HepG2 (cell line): ENCODE measurements around the gene MYO19. TPM values are rescaled to one million over a fixed set of nuclear protein-coding genes. Genes with fewer than 3 reads are reported as not detected.

ENCODE experiments used
- CBX5 ChIP-seq: sonication (generic); formaldehyde crosslinking; IDR thresholded peaks from 2 replicates; pipeline ENCODE4 v1.4.0; 2020; ENCODE audit warnings: missing genetic modification reagents, borderline replicate concordance
- CREB1 ChIP-seq, 2 experiments: fragments of 450-650 bp in 1 of 2; IDR thresholded peaks; 2 replicates each; pipeline ENCODE4 v1.6.1; 2016 to 2017; ENCODE audit warnings: control low read depth in 1 of 2, mild to moderate bottlenecking in 1 of 2, missing compliant biosample characterization in 1 of 2, missing genetic modification characterization in 1 of 2
- DDIT3 ChIP-seq: sonication (generic); formaldehyde crosslinking; IDR thresholded peaks from 2 replicates; pipeline ENCODE4 v1.4.0; 2020; ENCODE audit warnings: mild to moderate bottlenecking, missing genetic modification reagents
- EZH2 ChIP-seq: conservative IDR thresholded peaks from 2 replicates; pipeline ENCODE4 v1.6.1; 2012; ENCODE audit warnings: mild to moderate bottlenecking, low read depth, low read length, moderate library complexity
- GPN1 ChIP-seq: sonication (generic); formaldehyde crosslinking; IDR thresholded peaks from 2 replicates; pipeline ENCODE4 v1.5.1; 2020; ENCODE audit warnings: missing genetic modification reagents, borderline replicate concordance
- HDAC2 ChIP-seq: sonication (generic); formaldehyde crosslinking; IDR thresholded peaks from 2 replicates; pipeline ENCODE4 v1.4.0; 2020; ENCODE audit warnings: missing genetic modification reagents
- KLF11 ChIP-seq: IDR thresholded peaks from 2 replicates; pipeline ENCODE4 v1.6.1; 2016; ENCODE audit warnings: missing compliant biosample characterization
- LBX2 ChIP-seq: sonication (generic); formaldehyde crosslinking; IDR thresholded peaks from 2 replicates; pipeline ENCODE4 v1.5.0; 2020; ENCODE audit warnings: missing genetic modification reagents, mild to moderate bottlenecking, borderline replicate concordance
- NFYB ChIP-seq: sonication (generic); formaldehyde crosslinking; IDR thresholded peaks from 2 replicates; pipeline ENCODE4 v1.4.0; 2020; ENCODE audit warnings: missing genetic modification reagents
- NR3C1 ChIP-seq: sonication (generic); formaldehyde crosslinking; IDR thresholded peaks from 2 replicates; pipeline ENCODE4 v1.4.0; 2020; ENCODE audit warnings: missing genetic modification reagents
- PLRG1 ChIP-seq: fragments of 450-650 bp; conservative IDR thresholded peaks from 2 replicates; pipeline ENCODE4 v1.6.1; 2016
- RBFOX2 ChIP-seq: fragments of 200-400 bp; formaldehyde crosslinking; IDR thresholded peaks from 2 replicates; pipeline ENCODE4 v1.6.1; 2017; ENCODE audit warnings: low read depth, mild to moderate bottlenecking, low read length
- TARDBP ChIP-seq: sonication (generic); formaldehyde crosslinking; IDR thresholded peaks from 2 replicates; pipeline ENCODE4 v1.8.0; 2022; ENCODE audit warnings: mild to moderate bottlenecking, missing genetic modification reagents
- ZNF124 ChIP-seq: sonication (generic); formaldehyde crosslinking; IDR thresholded peaks from 2 replicates; pipeline ENCODE4 v1.4.0; 2020; ENCODE audit warnings: missing genetic modification reagents
- ZNF180 ChIP-seq: sonication (generic); formaldehyde crosslinking; IDR thresholded peaks from 2 replicates; pipeline ENCODE4 v1.4.0; 2020; ENCODE audit warnings: low read depth, missing genetic modification reagents, borderline replicate concordance
- ZNF556 ChIP-seq: sonication (generic); formaldehyde crosslinking; IDR thresholded peaks from 2 replicates; pipeline ENCODE4 v1.4.0; 2020; ENCODE audit warnings: mild to moderate bottlenecking, missing genetic modification reagents, borderline replicate concordance
- ZNF784 ChIP-seq: sonication (generic); formaldehyde crosslinking; IDR thresholded peaks from 2 replicates; pipeline ENCODE4 v1.5.1; 2020; ENCODE audit warnings: missing genetic modification reagents, mild to moderate bottlenecking, borderline replicate concordance
- ZSCAN31 ChIP-seq: sonication (generic); formaldehyde crosslinking; IDR thresholded peaks from 2 replicates; pipeline ENCODE4 v1.5.0; 2020; ENCODE audit warnings: low read depth, mild to moderate bottlenecking, missing genetic modification reagents
- polyA plus RNA-seq, 8 experiments: library from polyadenylated mRNA; depleted of rRNA in 3 of 8; stranded (reverse) in 7 of 8; unstranded in 1 of 8; fragments of >200 nt; fragmentation: Illumina TruSeq in 4 of 8; extraction: Trizol in 4 of 8; gene quantifications; 2 replicates each; pipeline versions ENCODE4 v1.2.1 to v1.2.3, GENCODE V29; 2011 to 2016; ENCODE audit warnings: low read depth in 4 of 8, missing spikeins in 1 of 8, mixed read lengths in 1 of 8; ENCODE audit not compliant: insufficient read depth in 1 of 8
- total RNA-seq, 5 experiments: library from RNA; depleted of rRNA; stranded (reverse); fragments of >200 nt; fragmentation: Illumina TruSeq; extraction: Trizol; gene quantifications; 2 replicates each; pipeline ENCODE4 v1.2.3, GENCODE V29; 2016; ENCODE audit warnings: low read depth in 1 of 5
- TF ChIP-seq, protein P1 (sequence below): sonication (generic); formaldehyde crosslinking; IDR thresholded peaks from 2 replicates; pipeline ENCODE4 v1.5.0; 2020; ENCODE audit warnings: mild to moderate bottlenecking, missing genetic modification reagents, borderline replicate concordance
- TF ChIP-seq, protein P2 (sequence below): sonication (generic); formaldehyde crosslinking; IDR thresholded peaks from 2 replicates; pipeline ENCODE4 v1.5.1; 2020; ENCODE audit warnings: missing genetic modification reagents, mild to moderate bottlenecking, borderline replicate concordance
- TF ChIP-seq, protein P3 (sequence below): sonication (generic); formaldehyde crosslinking; IDR thresholded peaks from 2 replicates; pipeline ENCODE4 v1.4.0; 2020; ENCODE audit warnings: missing genetic modification reagents
- TF ChIP-seq, protein P4 (sequence below): IDR thresholded peaks from 2 replicates; pipeline ENCODE4 v1.6.1; 2016

MYO19 gene
- total and polyA plus RNA-seq, 2 of the 13 experiments (the other 11 are each of a cell fraction or from before 2014, with no cell fraction given): 75.7 to 82.3 TPM

DNA sequence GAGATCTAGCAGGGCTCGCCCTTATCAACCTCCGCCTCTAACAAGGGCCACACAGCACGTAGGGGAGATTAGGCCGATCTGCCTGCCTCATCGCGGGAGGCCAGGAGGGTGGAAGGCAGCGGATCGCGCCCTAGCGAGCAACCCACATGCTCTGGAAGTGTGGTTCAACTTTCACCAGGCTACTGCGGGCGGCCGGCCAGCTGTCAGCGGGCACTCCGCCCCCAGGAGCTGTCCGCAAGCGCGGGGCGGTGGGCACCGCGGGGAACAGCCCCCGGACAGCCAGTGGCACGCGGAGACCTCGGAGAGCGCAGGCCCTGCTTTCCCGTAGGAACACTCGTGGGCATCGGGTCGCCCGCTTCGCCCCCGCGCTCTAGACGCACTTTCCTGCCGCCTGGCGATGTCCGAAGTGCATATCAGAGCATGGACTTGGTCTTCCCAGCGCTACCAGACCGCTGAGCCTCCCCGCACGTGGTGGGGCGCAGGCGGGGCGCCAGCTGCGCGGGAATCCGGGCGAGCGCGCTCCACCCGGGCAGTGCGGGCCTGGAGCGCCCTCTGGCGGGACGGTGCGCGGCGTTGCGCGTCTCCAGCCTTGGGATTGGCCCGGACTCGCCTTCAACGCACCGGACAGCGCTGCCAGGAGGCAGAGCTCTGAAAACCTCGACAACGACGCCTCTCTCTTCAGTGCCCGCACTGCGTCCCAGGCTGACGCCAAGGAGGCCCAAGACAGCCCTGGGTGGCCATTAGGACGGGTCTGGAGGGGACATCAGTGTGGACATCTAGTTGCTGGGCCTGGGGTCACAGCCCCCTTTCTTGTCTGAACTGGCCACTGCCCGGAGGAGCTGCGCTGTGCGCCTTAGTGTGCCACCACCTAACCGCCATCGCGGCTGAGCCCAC, 51.8 kb downstream of the MYO19 start (continued):
- TF ChIP-seq LBX2 (CRISPR knock-in tag): peak; percentile 95; the same call in 1 of the 2 replicates
- peak; percentile 42 for TF ChIP-seq HDAC2 (CRISPR knock-in tag)
- peak; percentile 44; the same call in 1 of the 2 replicates for TF ChIP-seq NFYB
- 0 out of 2 replicates have a peak, but pooled peaks have one; percentile 65 for TF ChIP-seq CBX5 (CRISPR knock-in tag)
- peak; percentile 72; the same call in 1 of the 2 replicates for TF ChIP-seq ZNF556 (CRISPR knock-in tag)
- peak; percentile 76 for TF ChIP-seq ZNF124 (CRISPR knock-in tag)
- TF ChIP-seq, protein P1, sequence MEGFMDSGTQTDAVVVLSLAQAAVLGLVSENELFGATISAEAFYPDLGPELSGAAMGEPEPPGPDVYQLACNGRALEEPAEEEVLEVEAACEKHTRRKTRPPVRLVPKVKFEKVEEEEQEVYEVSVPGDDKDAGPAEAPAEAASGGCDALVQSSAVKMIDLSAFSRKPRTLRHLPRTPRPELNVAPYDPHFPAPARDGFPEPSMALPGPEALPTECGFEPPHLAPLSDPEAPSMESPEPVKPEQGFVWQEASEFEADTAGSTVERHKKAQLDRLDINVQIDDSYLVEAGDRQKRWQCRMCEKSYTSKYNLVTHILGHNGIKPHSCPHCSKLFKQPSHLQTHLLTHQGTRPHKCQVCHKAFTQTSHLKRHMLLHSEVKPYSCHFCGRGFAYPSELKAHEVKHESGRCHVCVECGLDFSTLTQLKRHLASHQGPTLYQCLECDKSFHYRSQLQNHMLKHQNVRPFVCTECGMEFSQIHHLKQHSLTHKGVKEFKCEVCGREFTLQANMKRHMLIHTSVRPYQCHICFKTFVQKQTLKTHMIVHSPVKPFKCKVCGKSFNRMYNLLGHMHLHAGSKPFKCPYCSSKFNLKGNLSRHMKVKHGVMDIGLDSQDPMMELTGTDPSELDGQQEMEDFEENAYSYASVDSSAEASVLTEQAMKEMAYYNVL (CRISPR knock-in tag): 0 out of 2 replicates have a peak, but pooled peaks have one; percentile 26
- 0 out of 2 replicates have a peak, but pooled peaks have one; percentile 25 for TF ChIP-seq TARDBP (CRISPR knock-in tag)
- TF ChIP-seq CREB1 (IDR thresholded peaks at IDR 0.05): 0 out of 2 replicates have a peak, but pooled peaks have one; percentile 9
- TF ChIP-seq CREB1 (CRISPR knock-in tag; IDR thresholded peaks at IDR 0.05): no peak
- TF ChIP-seq ZNF784: peak; percentile 83; the same call in 1 of the 2 replicates
- TF ChIP-seq, protein P2, sequence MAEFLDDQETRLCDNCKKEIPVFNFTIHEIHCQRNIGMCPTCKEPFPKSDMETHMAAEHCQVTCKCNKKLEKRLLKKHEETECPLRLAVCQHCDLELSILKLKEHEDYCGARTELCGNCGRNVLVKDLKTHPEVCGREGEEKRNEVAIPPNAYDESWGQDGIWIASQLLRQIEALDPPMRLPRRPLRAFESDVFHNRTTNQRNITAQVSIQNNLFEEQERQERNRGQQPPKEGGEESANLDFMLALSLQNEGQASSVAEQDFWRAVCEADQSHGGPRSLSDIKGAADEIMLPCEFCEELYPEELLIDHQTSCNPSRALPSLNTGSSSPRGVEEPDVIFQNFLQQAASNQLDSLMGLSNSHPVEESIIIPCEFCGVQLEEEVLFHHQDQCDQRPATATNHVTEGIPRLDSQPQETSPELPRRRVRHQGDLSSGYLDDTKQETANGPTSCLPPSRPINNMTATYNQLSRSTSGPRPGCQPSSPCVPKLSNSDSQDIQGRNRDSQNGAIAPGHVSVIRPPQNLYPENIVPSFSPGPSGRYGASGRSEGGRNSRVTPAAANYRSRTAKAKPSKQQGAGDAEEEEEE (CRISPR knock-in tag): no peak
- TF ChIP-seq EZH2: no peak
- TF ChIP-seq DDIT3 (CRISPR knock-in tag): no peak
- TF ChIP-seq ZSCAN31 (CRISPR knock-in tag): peak; percentile 85; the same call in 1 of the 2 replicates
- peak; percentile 46; the same call in 1 of the 2 replicates for TF ChIP-seq RBFOX2
- no peak for TF ChIP-seq ZNF180 (CRISPR knock-in tag)
- TF ChIP-seq, protein P3, sequence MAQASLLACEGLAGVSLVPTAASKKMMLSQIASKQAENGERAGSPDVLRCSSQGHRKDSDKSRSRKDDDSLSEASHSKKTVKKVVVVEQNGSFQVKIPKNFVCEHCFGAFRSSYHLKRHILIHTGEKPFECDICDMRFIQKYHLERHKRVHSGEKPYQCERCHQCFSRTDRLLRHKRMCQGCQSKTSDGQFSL (CRISPR knock-in tag): no peak
- no peak for TF ChIP-seq NR3C1
- no peak for TF ChIP-seq PLRG1
- TF ChIP-seq GPN1 (CRISPR knock-in tag): no peak
- TF ChIP-seq, protein P4, sequence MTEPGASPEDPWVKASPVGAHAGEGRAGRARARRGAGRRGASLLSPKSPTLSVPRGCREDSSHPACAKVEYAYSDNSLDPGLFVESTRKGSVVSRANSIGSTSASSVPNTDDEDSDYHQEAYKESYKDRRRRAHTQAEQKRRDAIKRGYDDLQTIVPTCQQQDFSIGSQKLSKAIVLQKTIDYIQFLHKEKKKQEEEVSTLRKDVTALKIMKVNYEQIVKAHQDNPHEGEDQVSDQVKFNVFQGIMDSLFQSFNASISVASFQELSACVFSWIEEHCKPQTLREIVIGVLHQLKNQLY: no peak
- no peak for TF ChIP-seq KLF11 (CRISPR knock-in tag)
